Anterior cingulate cortex (tissue), 58 donors: ENCODE data around the gene ITIH3.
A peak's percentile ranks its signal among the peaks of the same experiment; 100 is the strongest.

Experiments
- DNase-seq, 58 donors: peaks; one replicate each; lab custom pipeline; 2025; lab: John Stamatoyannopoulos, UW

The ITIH3 gene

GRCh38 chr3:52817860-52818259 is 23.3 kb downstream of the ITIH3 start:
- no peak for DNase-seq

DNA sequence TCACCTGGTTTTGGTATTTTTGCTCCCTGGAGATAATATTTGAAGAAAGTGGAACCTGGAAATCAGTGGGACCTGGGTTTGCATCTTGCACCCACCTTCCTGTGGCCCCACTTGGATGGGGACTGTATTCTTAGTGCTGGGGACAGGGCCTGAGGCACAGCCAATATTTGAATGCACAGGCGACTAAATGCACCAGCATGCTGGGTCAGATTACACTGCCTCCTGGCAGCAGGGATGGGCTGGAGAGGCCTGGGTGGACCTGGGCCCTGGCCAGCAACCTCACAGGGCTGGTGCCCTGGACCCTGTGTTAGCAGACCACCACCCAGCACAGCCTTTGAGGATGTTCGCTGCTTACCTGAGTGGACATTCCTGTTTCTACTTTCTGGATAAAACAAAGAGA is 25.3 kb downstream of the ITIH3 start:
- no peak for DNase-seq

DNA sequence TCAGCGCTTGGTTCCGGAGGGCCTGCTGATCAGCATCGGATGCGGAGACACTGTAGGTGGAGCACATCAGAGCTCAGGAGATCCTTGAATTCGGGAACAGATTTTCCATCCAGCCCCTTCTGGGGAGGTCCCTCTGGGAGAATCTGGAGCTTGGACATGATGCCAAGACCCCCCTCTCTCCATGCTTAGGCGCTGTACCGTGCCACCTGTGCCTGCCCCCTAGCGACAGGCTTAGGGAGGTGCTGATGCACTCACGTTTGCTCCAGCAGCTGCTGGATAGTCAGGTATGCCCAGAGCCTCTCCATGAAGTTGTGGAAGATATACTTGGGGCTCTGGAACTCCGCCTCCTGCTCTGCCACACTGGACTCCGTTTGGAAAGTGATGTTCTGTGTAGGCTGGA is 26.1 kb downstream of the ITIH3 start:
- no peak for DNase-seq

DNA sequence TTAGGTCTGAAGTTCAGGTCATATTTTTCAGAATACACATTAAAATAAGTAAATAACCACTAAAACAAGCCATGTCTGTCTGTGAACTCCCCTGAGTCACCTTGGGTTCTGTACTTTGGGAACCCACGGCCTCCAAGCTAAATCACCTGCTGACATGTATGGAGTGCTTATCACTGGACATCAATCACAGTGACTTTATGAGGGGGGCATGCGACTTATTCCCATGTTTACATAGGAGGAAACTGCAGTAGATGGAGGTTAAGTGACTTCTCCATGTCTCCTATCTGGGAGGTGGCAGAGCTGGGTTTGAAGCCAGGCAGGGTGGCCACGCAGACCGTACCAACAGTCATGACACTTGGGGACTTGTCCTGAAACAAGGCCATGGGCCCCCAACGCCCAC is 27.8 kb downstream of the ITIH3 start:
- DNase-seq = no peak

GRCh38 chr3:52824037-52824436 is 29.4 kb downstream of the ITIH3 start:
- no peak for DNase-seq

- DNase-seq = no peak
Observed at GRCh38 chr3:52827441-52827840, 32.8 kb downstream of the ITIH3 start.

DNA sequence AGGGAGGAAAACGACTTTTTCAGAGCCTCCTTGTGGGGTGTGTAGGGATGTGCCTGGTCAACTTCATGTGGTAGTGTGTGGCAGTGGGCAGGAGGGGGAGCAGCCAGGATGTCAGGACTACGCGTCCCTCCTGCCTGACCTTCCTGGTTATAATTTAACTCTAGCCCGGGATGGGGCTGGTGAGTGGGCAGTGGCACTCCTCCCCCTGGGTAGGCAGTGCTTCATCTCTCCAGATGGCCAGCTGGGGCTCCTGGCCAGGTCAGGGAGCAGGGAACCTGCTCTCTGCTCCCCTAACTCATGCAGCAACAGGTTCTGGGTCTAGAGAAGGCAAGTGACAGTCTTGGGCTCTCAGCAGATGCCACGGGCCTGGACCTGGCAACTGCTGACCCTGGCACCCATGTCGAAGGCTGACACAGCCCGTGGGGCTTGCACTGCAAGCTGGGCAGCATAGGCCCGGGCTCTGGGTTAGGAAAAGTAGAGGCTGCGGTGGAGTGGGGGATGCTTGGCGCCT is 33.3 kb downstream of the ITIH3 start:
- DNase-seq = no peak

- no peak for DNase-seq
Observed at GRCh38 chr3:52829482-52829881, 34.9 kb downstream of the ITIH3 start.

GRCh38 chr3:52829906-52830463 is 35.4 kb downstream of the ITIH3 start:
- no peak for DNase-seq

DNA sequence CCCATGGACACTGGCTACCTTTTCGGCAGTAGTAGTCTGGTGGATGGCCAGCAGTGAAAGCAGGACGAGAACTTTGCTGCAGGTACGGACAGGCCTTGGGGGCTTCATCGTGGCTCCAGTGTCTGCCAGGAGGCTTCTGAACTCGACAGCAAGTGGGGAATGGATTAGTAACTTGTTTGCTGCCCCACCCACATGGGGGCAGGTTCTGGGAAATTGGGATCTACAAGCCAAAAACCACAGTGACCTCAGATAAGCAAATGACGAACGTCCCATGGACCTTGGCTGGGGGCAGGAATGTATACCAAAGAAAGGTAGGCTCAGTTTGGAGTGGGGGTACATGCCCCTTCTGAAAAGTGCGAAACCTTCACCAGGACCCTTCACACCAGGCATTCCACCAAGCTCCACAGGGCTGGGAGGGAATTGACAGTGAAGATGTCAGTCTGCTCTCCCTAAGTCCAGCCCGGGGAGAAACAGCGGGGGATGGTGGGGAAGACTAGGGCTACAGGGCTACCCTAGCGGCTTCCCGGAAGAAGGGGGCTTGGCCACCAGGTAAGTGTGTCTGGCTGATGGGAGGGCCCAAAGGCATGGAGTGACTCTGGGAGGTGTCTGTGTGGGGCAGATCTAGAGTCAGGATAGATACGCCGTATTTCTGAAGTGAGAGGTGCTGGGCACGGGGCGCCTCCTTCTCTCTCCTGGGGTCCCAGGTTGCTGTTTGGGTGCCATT is 36.1 kb downstream of the ITIH3 start, which contains the start of gene ITIH4:
Gene ITIH4, minus strand, starts transcription at position 138 of the 724 bp plus-strand sequence. Its CDS starts 30 bp downstream, at position 108.
- no peak for DNase-seq

- peak in 18 of 58 donors; percentile 1 to 53 (median 20) for DNase-seq
Observed at GRCh38 chr3:52831500-52832301, 37.1 kb downstream of the ITIH3 start.

DNA sequence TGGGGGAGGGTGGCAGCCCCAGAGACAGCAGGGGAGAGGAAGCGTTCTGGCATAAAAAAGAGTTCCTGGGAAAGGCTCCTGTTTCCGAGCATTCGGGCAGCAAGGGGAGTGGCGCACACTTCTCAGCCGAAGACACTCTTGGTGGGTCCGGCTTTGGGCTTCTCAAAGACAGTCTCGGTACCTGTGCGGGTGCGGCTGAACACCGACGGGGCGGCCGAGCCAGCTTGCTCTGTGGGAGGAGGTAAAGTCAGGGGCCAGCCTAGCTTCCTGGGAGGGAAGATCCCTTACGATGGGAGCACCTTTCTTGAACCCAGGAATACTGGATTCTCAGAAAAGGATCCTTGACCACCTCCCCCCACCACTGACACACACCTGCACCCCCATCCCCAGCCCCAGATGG is 38.6 kb downstream of the ITIH3 start:
- DNase-seq = no peak

GRCh38 chr3:52834871-52835501 is 40.4 kb downstream of the ITIH3 start, which contains the start of gene MUSTN1:
Gene MUSTN1 (minus strand): TSS chr3:52835019. CDS start chr3:52834948, 71 bp downstream.
- DNase-seq = no peak

DNA sequence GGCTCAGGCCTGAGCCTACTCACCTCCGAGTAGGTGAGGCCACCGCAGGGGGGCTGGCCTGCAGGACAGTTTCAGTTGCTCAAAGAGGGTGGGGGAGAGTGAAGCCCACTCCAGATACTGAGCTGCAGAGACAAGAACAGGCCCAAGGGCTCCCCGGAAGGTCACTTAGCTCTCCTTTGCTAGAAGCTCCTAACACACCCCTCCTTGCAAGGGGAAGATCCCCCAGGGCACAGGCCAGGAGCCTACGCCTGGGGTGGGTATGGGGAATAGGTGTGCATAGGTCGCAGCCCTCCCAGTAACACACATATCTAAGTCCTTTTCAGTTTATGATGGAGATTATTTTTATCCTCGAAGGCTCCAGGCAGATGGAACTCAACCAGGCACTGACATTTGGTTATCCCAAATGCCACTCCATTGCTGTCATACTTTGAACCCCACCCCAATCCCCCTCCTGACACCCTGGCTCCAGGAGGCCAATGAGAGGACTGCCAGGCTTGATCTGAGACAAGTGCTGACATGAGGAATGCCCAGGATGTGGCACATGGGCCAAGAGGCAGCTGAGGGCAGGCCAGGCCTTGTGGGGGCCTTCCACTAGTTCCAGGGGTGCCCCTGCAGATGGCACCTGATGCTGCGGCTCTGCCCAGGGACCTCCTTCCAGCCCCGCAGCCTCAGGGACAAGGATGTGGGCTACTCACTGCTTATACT is 41.3 kb downstream of the ITIH3 start:
- DNase-seq = no peak

DNA sequence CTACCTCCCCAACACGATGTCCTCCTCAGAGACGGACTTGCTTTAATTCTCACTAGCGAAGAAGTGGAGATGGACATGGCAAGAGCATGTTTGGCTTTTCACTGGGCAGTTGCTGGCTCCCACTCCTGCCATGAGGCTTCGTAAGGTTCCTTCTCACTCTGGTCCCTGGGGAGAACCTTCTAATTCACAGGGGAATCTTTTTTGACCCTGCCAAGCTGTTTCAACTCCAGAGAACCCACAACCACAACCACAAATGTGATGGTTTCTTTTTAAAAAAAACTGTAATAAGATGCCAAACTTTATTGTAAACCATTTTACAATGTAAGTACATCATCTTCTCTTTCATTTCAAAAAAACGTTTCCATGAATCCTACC is 41.9 kb downstream of the ITIH3 start:
- DNase-seq = no peak

DNA sequence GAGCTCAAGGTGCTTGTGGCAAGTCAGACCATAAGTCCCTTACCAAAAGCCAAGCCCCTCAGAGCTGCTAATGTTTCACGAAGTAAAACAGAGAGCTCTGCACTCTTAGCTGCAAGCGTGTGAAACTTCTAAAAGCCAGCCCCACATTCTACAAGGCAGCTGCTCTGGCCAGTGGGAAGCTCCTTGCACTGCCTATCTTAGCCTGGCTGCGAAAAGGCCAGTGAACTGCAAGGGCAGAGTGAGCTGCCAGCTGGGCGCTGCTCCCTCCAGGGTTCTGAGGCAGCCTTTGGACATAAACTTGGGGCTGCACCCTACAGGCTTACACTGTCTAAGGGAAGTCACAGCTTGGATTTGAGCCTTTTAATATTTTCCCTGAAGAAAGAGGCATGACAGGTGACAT is 42.4 kb downstream of the ITIH3 start:
- DNase-seq = no peak

DNA sequence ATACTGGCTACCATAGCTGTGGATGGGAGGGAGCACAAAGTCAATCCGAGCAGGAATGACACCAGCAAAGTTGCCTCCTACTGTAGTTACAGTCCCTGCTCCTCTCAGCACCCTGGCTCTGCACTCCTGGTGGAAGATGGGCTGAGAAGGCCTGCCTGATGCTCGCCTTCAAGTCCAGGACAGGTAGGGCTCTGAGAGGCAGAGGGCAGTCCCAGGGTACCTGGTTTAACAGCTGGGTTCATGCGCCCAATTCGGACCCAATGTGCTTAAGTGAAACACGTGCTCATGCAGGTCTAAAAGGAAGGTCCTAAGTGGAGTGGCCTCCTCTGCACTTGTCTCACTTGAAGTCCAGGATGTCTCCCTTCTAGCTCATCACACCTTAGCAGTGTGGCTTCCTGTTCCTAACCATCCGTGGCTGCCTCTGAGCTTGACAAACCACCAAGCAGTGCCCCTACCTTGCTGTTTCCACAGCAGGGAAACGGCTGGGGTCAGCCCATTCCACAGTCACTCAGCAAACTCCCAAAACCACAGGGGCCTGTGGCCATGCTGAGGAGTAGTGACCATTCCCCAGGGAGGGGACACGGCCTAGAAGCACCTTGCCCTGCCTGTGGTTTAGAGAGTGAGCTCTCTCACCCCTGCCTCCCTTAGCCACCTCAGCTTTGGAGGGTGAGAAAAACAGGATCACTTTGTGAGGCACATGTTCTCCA is 44.1 kb downstream of the ITIH3 start:
- DNase-seq = no peak

DNA sequence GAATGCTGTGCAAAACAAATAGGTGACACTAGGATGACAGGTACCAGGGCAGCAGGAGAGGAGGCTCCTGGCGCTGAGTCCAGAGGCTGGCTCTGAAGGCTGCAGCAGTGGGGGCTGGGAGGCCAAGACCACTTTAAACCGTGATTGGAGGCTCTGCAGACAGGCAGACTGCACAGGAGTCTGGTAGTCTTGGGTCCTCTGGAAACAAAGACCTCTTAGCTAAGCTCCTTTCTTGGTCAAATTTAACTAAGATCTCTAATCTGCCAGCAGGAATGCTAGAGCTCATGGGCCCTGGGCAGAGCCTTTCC is 44.6 kb downstream of the ITIH3 start:
- DNase-seq = no peak

DNA sequence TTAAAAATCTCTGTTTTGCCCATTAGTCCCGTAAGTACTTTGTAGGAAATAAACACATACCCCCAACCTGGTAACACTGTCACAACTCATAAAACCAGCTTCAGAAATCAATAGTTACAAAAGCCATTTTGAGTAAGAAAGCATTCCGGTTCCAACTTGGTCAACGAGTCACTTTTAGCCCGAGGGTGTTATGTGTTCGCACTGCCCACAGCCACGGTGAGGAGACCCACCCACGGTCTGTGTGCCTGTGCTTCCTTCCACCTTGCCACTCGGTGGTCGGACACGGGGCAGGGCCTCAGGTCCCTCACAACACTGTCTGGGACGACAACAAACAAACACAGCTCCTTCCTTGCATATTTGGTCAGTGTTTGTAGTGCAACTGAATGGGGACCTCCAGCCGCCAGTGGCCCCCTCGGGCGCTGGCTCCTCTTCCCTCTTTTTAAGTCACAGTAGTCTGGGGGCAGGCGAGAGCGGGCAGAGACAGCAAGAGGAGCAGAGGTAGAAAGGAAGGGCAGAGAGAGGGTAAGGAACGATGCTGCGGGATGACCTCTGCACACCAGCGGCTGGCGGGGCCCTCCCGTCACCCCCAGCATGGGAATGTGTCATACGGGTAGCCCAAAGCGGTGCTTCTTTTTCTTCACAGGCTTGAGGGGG is 45.4 kb downstream of the ITIH3 start:
- no peak for DNase-seq
